ENCODE data around the gene BORA.

- TF ChIP-seq PATZ1 (CRISPR knock-in tag; IDR thresholded peaks at IDR 0.05) = no peak
- TF ChIP-seq ZNF143 (CRISPR knock-in tag; IDR thresholded peaks at IDR 0.05) = no peak
- no peak for TF ChIP-seq REL (CRISPR knock-in tag; conservative IDR thresholded peaks at IDR 0.05)
- TF ChIP-seq IRF1 (CRISPR knock-in tag; IDR thresholded peaks at IDR 0.05; ENCODE audit: low read depth) = no peak
- TF ChIP-seq, protein P1, sequence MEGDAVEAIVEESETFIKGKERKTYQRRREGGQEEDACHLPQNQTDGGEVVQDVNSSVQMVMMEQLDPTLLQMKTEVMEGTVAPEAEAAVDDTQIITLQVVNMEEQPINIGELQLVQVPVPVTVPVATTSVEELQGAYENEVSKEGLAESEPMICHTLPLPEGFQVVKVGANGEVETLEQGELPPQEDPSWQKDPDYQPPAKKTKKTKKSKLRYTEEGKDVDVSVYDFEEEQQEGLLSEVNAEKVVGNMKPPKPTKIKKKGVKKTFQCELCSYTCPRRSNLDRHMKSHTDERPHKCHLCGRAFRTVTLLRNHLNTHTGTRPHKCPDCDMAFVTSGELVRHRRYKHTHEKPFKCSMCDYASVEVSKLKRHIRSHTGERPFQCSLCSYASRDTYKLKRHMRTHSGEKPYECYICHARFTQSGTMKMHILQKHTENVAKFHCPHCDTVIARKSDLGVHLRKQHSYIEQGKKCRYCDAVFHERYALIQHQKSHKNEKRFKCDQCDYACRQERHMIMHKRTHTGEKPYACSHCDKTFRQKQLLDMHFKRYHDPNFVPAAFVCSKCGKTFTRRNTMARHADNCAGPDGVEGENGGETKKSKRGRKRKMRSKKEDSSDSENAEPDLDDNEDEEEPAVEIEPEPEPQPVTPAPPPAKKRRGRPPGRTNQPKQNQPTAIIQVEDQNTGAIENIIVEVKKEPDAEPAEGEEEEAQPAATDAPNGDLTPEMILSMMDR (CRISPR knock-in tag; IDR thresholded peaks at IDR 0.05) = no peak
- TF ChIP-seq SIN3A (IDR thresholded peaks at IDR 0.05; ENCODE audit: borderline replicate concordance, low read depth, low read length) = no peak
- TF ChIP-seq ARNTL (CRISPR knock-in tag; IDR thresholded peaks at IDR 0.05) = no peak
- TF ChIP-seq, protein P2, sequence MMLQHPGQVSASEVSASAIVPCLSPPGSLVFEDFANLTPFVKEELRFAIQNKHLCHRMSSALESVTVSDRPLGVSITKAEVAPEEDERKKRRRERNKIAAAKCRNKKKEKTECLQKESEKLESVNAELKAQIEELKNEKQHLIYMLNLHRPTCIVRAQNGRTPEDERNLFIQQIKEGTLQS (CRISPR knock-in tag; IDR thresholded peaks at IDR 0.05) = no peak
- TF ChIP-seq POLR2AphosphoS5 (IDR thresholded peaks at IDR 0.05; ENCODE audit: low read depth, low read length) = no peak
- TF ChIP-seq, protein P3, sequence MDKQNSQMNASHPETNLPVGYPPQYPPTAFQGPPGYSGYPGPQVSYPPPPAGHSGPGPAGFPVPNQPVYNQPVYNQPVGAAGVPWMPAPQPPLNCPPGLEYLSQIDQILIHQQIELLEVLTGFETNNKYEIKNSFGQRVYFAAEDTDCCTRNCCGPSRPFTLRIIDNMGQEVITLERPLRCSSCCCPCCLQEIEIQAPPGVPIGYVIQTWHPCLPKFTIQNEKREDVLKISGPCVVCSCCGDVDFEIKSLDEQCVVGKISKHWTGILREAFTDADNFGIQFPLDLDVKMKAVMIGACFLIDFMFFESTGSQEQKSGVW (CRISPR knock-in tag; IDR thresholded peaks at IDR 0.05; ENCODE audit: borderline replicate concordance) = no peak
- no peak for TF ChIP-seq SMC3 (IDR thresholded peaks at IDR 0.05; ENCODE audit: low read length)
These were observed 9.3 kb downstream of the BORA start for GRCh38 chr13:72737033-72737432.
